ENCODE measurements around the gene RAB11FIP2.

DNA sequence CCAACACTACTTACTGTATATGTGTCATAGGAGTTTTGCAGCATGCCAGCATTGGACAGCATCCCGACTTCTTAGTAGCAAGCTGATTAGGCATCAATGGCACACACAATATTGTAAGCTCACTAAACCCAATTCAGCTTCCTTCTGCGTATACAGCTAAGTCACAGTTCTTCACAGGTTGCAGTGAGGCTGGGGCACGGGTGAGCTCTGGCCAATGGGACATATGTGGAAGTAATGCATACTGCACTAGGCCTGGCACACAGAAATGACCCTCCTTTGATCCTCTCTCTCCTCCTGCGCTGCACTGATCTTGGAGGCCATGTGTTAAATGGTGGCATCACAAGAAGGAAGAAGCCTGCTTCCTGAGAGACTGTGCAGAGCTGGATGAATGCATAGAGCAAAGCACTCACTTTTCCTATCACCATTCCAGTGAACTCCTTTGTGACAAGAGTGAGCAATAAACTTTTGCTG lies 11.9 kb downstream of the RAB11FIP2 start:
- TF ChIP-seq, protein P1, sequence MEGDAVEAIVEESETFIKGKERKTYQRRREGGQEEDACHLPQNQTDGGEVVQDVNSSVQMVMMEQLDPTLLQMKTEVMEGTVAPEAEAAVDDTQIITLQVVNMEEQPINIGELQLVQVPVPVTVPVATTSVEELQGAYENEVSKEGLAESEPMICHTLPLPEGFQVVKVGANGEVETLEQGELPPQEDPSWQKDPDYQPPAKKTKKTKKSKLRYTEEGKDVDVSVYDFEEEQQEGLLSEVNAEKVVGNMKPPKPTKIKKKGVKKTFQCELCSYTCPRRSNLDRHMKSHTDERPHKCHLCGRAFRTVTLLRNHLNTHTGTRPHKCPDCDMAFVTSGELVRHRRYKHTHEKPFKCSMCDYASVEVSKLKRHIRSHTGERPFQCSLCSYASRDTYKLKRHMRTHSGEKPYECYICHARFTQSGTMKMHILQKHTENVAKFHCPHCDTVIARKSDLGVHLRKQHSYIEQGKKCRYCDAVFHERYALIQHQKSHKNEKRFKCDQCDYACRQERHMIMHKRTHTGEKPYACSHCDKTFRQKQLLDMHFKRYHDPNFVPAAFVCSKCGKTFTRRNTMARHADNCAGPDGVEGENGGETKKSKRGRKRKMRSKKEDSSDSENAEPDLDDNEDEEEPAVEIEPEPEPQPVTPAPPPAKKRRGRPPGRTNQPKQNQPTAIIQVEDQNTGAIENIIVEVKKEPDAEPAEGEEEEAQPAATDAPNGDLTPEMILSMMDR (conservative IDR thresholded peaks at IDR 0.05 in 1 of 2, IDR thresholded peaks at IDR 0.05 in 1 of 2; ENCODE audit: low read depth in 1 of 2, low read length in 2 of 2) = no peak
- no peak for TF ChIP-seq EZH2 (IDR thresholded peaks at IDR 0.05; ENCODE audit: low read length, missing control alignments)

All from fibroblast of lung (primary cell).